HG03095 (cell line): ENCODE data around the gene GNAS-AS1.

Source experiments
- ATAC-seq: cut with Tn5 transposase; IDR thresholded peaks from one replicate; pipeline ENCODE4 v1.9.1; 2021; ENCODE audit warnings: moderate library complexity; ENCODE audit not compliant: unreplicated experiment

The GNAS-AS1 gene

GRCh38 chr20:58787211-58788005 lies 63.3 kb downstream of the GNAS-AS1 start:
- ATAC-seq: no peak

GRCh38 chr20:58784321-58785074 lies 66.2 kb downstream of the GNAS-AS1 start:
- ATAC-seq: no peak

- ATAC-seq: no peak
Measured at GRCh38 chr20:58783511-58784011, 67.1 kb downstream of the GNAS-AS1 start.

DNA sequence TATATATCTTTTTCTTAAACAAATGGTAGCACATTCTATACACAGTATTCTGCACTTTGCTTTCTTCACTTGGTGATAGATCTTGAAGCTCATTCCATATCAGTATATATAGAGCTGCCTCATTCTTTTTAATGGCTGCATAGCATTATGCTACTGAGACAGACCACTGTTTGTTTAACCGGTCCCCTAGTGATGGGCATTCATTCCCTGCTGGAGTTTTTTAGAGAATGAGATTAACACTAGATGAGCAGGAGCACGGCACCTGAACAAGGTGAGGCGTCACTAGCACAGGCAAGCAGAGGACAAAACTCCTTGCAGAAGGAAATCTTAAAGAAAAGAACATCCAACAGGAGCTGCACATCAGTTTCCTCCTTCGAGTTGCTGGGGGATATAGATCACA lies 69.6 kb downstream of the GNAS-AS1 start:
- ATAC-seq: no peak

GRCh38 chr20:58778760-58779159 lies 71.9 kb downstream of the GNAS-AS1 start:
- no peak for ATAC-seq

DNA sequence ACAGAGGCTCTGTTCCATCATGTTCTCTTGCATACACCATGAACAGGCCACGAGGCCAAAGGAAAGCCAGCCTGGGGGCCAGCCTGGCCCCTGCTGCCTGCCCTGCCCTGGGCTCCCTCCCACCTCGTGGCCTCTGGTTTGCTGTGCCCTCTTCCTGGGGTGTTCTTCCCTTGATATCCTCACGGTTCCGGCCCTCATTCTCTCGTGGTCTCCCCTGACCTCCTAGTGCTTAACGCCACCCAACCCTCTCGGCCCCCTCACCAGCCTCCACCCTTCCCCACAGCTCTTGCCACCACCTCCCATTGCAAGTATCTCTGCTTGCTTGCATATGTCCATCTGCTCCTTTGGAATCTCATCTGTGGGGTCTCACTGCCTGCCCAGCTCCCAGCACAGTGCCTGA lies 73.0 kb downstream of the GNAS-AS1 start:
- ATAC-seq: no peak

DNA sequence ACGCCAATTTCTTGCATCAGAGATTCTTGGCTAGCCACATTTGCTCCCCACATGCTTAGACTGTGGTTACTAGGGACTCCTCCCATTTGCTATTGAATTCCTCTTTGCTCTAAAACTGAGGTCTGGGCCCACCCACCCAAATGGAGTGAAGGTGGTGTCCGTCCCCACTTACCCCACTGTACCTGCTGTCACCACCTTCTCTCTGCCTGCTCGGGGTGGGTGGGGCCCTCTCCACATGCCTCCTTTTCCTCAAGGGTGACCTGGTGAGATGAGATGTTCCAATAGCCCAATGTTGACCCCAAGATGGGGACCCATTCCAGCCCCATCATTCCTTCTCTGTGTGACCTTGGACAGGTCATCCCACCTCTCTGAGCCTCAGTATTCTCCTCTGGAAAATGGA lies 74.6 kb downstream of the GNAS-AS1 start:
- no peak for ATAC-seq

- no peak for ATAC-seq
Measured at GRCh38 chr20:58775371-58775770, 75.3 kb downstream of the GNAS-AS1 start.

DNA sequence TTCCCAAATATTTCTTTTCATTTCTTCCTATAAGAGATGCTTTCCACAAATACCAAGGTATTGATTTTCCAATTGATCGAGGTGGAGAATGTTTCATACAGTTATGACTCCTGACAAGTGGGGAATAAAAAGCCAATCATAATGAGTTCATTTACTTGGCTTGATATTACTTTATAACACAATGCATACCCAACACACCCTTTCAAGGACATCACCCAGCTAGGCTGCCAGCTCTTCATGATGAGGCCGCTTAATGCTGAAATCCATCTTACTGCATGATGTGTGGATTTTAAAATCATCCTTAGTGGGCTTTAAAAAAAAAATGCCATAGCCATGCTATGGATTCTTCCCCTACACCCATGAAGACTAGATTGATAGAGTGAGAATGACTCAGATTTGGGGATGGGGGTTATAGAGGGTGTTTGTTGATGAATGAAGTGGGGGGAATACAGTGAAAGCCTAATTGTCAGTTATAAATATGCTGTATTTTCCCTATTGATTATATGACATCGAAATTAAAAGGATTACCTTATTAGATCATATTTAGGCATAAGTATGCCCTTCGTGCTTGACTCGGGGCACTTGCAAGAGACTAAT lies 75.9 kb downstream of the GNAS-AS1 start:
- no peak for ATAC-seq

GRCh38 chr20:58774214-58774613 lies 76.5 kb downstream of the GNAS-AS1 start:
- no peak for ATAC-seq

DNA sequence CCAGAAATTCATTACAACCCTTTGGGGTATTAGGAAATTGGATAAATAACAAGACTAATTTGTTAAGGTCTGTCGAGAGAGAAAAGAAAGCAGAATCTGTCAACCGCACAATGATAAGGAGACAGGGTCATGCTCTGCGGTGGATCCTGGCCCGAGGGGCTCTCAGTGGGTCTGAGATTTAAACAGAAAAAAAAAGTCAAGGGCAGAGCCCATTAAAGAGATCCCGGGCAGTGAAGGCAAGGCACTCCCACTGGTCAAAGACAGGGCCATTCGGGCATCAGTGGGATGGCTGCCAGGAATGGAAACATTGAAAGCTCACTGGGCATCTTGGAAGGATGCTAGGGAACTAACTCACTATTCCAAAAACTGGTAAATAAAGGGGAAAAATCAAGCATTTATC lies 77.9 kb downstream of the GNAS-AS1 start:
- no peak for ATAC-seq
